ENCODE data around the gene LYPD6B.

LYPD6B gene

DNA sequence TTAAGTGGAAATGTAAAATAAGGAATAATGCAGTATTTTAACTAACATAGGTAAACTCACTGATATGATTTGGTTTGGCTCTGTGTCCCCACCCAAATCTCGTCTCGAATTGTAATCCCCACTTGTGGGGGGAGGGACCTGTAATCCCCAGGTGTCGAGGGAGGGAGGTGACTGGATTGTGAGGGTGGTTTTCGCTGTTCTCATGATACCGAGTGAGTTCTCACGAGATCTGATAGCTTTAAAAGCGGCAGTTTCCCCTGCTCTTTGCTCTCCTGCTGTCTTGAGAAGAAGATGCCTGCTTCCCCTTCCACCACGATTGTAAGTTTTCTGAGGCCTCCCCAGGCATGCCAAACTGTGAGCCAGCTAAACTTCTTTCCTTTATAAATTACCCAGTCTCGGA is 182.5 kb downstream of the LYPD6B start:
- H3K9me2 ChIP-seq (replicated peaks; ENCODE audit: insufficient read depth, low read length), result no peaks in the 10 kb centered on the region
- no peaks in the 10 kb centered on the region for H3K9me3 ChIP-seq (ENCODE audit: insufficient read depth, low read length)
- H3K27me3 ChIP-seq (ENCODE audit: low read length), result no peaks in the 10 kb centered on the region

DNA sequence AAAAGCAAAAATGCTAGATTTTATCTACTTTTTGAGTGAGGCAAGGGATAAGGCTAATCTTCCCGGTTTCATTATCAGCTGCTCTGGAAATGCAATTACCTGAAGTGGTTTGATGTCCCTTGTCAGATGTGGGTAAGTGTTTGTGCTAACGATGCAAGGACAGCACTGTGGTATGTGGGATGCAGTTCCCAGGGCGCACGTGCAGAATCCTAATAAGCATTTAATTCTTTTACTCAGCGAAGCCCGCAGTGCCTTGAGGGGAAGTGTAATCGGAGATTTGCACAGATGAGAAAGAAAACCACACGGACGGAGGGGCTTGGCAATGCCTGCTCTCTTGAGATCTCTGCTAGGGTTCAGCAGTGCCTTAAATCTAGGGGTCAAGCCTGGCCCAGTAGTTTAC is 183.4 kb downstream of the LYPD6B start:
- Histone ChIP-seq H3K4me2 (ENCODE audit: low read depth, low read length, poor library complexity, severe bottlenecking) (no peak overlapping the region), H3K9me3 (ENCODE audit: insufficient read depth, low read length) (no peaks in the 10 kb centered on the region), H3F3A (ENCODE audit: insufficient read depth) (no peaks in the 10 kb centered on the region), H3K4me3 (ENCODE audit: insufficient read depth, low read length, poor library complexity, severe bottlenecking) (no peak overlapping the region), H2AFZ (ENCODE audit: low read depth, low read length, severe bottlenecking) (no peak overlapping the region), H3K9ac (ENCODE audit: low read length) (no peak overlapping the region), H3K9me2 (replicated peaks; ENCODE audit: insufficient read depth, low read length) (no peaks in the 10 kb centered on the region), H3K27ac (ENCODE audit: low read depth, low read length) (no peak overlapping the region), H4K20me1 (ENCODE audit: low read depth, low read length) (no peaks in the 10 kb centered on the region), H3K27me3 (ENCODE audit: low read length) (no peaks in the 10 kb centered on the region), H3K79me2 (ENCODE audit: insufficient read depth, low read length) (no peaks in the 10 kb centered on the region), H3K36me3 (ENCODE audit: low read length) (no peaks in the 10 kb centered on the region)
- TF ChIP-seq CTCF (IDR thresholded peaks at IDR 0.05; ENCODE audit: insufficient read depth, low read length, poor library complexity, severe bottlenecking), result no peak
- TF ChIP-seq EZH2phosphoT487 (conservative IDR thresholded peaks at IDR 0.05; ENCODE audit: low read length), result no peak

More for the DNA sequence above, 182.5 kb downstream of the LYPD6B start:
- no peaks in the 10 kb centered on the region for H3F3A ChIP-seq (ENCODE audit: insufficient read depth)
- H3K4me3 ChIP-seq (ENCODE audit: insufficient read depth, low read length, poor library complexity, severe bottlenecking), result no peak overlapping the region
- TF ChIP-seq CTCF (IDR thresholded peaks at IDR 0.05; ENCODE audit: insufficient read depth, low read length, poor library complexity, severe bottlenecking) (no peak), EZH2phosphoT487 (conservative IDR thresholded peaks at IDR 0.05; ENCODE audit: low read length) (no peak)
- H3K4me2 ChIP-seq (ENCODE audit: low read depth, low read length, poor library complexity, severe bottlenecking), result no peak overlapping the region
- H3K9ac ChIP-seq (ENCODE audit: low read length), result no peak overlapping the region
- H3K27ac ChIP-seq (ENCODE audit: low read depth, low read length), result no peak overlapping the region
- no peaks in the 10 kb centered on the region for H3K36me3 ChIP-seq (ENCODE audit: low read length)
- H2AFZ ChIP-seq (ENCODE audit: low read depth, low read length, severe bottlenecking), result no peak overlapping the region
- H4K20me1 ChIP-seq (ENCODE audit: low read depth, low read length), result no peaks in the 10 kb centered on the region
- no peaks in the 10 kb centered on the region for H3K79me2 ChIP-seq (ENCODE audit: insufficient read depth, low read length)

GRCh38 chr2:149223472-149224095 is 185.1 kb downstream of the LYPD6B start:
- Histone ChIP-seq H3K9me3 (ENCODE audit: insufficient read depth, low read length) (no peaks in the 10 kb centered on the region), H3K27ac (ENCODE audit: low read depth, low read length) (no peak overlapping the region), H3K4me2 (ENCODE audit: low read depth, low read length, poor library complexity, severe bottlenecking) (no peak overlapping the region), H3K4me3 (ENCODE audit: insufficient read depth, low read length, poor library complexity, severe bottlenecking) (no peak overlapping the region), H3K27me3 (ENCODE audit: low read length) (no peaks in the 10 kb centered on the region), H3K36me3 (ENCODE audit: low read length) (no peaks in the 10 kb centered on the region), H2AFZ (ENCODE audit: low read depth, low read length, severe bottlenecking) (no peak overlapping the region), H3K9me2 (replicated peaks; ENCODE audit: insufficient read depth, low read length) (no peaks in the 10 kb centered on the region), H3F3A (ENCODE audit: insufficient read depth) (no peaks in the 10 kb centered on the region), H3K9ac (ENCODE audit: low read length) (no peak overlapping the region), H4K20me1 (ENCODE audit: low read depth, low read length) (no peaks in the 10 kb centered on the region), H3K79me2 (ENCODE audit: insufficient read depth, low read length) (no peaks in the 10 kb centered on the region)
- TF ChIP-seq EZH2phosphoT487 (conservative IDR thresholded peaks at IDR 0.05; ENCODE audit: low read length), result no peak
- TF ChIP-seq CTCF (IDR thresholded peaks at IDR 0.05; ENCODE audit: insufficient read depth, low read length, poor library complexity, severe bottlenecking), result no peak
